Astrocyte (in vitro differentiated cells and primary cell): Measurements from ENCODE around the gene C1QTNF2.

Experiments
- CTCF ChIP-seq: IDR thresholded peaks from 2 replicates; pipeline ENCODE4 v1.5.1; 2011; ENCODE audit warnings: low read depth, mild to moderate bottlenecking, inconsistent platforms, low read length, moderate library complexity; ENCODE audit not compliant: insufficient read depth
- EZH2 ChIP-seq: IDR thresholded peaks from 2 replicates; pipeline ENCODE4 v1.6.1; 2012; ENCODE audit warnings: mild to moderate bottlenecking, low read length, inconsistent platforms; ENCODE audit not compliant: insufficient read depth

- TF ChIP-seq CTCF (no peak), EZH2 (no peak)
Observed at GRCh38 chr5:160315968-160316367, 54.5 kb downstream of the C1QTNF2 start.
